ENCODE data around the gene SCT.

SCT gene

DNA sequence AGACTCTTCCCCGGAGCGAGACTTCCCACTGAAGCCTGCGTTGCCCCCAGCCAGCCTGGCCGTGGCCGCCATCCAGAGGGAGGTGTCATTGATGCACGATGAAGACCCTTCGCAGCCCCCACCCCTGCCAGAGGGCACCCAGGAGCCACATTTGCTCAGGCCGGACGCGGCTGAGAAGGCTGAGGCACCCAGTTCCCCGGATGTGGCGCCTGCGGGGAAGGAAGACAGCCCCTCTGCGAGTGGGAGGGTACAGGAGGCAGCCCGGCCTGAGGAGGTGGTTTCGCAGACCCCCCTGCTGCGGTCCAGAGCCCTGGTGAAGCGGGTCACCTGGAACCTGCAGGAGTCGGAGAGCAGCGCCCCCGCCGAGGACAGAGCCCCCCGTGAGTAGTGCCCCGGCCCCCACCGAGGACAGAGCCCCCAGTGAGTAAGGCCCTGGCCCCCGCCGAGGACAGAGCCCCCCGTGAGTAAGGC, 17.6 kb downstream of the SCT start:
- no peak for DNase-seq

DNA sequence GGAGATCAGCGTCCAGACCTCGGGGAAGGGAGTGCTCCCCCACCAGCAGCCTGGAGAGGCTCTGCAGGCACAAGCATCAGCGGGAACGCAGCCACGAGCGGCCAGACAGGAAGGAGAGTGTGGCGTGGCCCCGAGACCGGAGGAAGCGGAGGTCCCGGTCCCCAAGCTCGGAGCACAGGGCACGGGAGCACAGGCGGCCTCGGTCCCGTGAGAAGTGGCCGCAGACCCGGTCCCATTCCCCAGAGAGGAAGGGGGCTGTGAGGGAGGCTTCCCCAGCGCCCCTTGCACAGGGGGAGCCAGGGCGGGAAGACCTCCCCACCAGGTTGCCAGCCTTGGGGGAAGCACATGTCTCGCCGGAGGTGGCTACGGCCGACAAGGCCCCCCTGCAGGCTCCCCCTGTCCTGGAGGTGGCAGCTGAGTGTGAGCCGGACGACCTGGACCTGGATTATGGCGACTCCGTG, 18.2 kb downstream of the SCT start:
- no peak for DNase-seq

DNA sequence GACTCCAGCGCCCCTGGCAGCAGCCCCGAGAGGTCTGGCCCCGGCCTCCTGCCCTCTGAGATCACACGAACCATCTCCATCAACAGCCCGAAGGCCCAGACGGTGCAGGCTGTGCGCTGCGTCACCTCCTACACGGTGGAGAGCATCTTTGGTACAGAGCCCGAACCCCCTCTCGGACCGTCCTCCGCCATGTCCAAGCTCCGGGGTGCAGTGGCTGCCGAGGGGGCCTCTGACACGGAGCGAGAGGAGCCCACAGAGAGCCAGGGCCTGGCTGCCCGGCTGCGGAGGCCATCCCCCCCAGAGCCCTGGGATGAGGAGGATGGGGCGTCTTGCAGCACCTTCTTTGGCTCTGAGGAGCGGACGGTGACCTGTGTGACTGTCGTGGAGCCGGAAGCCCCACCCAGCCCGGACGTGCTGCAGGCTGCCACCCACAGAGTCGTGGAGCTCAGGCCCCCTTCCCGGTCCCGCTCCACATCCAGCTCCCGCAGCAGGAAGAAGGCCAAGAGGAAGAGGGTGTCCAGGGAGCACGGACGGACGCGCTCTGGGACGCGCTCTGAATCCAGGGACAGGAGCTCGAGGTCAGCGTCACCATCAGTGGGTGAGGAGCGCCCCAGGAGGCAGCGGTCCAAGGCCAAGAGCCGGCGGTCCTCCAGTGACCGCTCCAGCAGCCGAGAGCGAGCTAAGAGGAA, 18.9 kb downstream of the SCT start:
- no peak for DNase-seq

DNA sequence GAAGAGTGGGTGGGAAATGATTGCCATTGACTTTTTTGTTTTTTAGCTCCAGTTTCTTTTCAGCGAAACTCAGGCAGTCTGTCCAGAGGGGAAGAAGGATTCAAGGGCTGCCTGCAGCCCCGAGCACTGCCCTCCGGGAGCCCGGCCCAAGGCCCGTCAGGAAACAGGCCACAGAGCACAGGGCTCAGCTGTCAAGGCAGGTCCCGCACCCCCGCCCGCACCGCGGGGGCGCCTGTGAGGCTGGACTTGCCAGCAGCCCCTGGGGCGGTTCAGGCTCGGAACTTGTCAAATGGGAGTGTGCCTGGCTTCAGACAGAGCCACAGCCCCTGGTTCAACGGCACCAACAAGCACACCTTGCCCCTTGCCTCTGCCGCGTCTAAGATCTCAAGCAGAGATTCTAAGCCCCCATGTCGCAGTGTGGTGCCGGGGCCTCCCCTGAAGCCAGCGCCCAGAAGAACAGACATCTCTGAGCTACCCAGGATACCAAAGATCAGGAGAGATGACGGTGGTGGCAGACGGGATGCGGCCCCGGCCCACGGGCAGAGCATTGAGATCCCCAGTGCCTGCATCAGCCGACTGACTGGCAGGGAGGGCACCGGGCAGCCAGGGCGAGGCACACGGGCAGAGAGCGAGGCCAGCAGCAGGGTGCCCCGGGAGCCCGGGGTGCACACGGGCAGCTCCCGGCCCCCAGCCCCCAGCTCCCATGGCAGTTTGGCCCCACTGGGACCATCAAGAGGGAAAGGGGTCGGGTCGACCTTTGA, 19.8 kb downstream of the SCT start:
- no peak for DNase-seq

DNA sequence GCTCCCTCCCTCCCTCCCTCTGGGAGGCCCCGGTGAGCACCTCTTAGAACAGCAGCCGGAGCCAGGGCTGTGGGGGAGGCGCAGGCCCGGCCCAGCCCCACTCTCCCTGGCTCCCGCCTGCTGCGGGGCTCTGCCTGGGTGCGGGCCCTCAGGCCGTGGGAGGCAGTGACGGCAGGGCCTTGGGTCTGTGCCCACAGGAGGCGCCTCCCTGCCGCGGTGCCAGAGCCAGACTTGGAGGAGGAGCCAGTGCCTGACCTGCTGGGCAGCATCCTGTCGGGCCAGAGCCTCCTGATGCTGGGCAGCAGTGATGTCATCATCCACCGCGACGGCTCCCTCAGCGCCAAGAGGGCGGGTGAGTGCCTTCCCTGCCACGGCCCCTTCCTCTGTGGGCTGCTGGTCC, 20.7 kb downstream of the SCT start:
- DNase-seq, result no peak

DNA sequence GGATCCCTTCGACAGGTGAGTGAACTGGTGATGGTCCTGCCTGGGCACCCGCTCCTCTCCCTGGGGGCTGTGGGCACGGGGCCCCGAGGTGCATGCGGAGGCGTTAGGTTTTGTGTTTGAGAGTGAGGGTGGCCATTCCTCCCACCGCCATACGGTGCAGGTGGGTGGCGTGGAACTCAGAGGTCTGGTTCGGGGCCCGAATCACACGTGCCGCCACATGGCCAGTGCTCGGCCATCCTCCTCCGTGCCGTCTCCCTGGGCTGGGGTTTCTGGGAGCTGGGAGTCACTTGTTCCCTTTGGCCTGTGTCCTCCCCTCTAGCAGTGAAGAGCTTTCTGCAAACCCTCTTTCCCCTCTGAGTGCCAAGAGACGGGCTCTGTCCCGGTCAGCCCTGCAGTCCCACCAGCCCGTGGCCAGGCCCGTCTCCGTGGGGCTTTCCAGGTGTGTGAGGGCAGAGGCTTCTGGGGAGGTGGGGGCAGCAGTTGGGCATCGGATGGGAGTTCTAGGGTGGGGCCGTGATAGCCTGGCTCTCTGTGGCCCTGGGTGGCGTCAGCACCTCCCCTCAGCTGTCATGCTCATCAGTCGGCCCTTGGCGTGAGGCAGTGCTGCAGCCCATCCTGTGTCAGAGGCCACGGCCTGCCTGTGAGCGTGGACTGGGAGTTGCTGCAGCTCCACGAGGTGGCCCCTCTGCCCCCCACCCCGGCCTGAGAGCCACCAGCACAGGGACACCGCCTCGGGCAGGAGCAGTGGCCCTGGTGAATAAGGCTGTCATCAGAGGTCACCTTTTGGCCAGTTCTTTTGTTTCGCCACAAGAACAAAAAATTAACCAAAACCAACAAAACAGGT, 21.5 kb downstream of the SCT start:
- no peak for DNase-seq

DNA sequence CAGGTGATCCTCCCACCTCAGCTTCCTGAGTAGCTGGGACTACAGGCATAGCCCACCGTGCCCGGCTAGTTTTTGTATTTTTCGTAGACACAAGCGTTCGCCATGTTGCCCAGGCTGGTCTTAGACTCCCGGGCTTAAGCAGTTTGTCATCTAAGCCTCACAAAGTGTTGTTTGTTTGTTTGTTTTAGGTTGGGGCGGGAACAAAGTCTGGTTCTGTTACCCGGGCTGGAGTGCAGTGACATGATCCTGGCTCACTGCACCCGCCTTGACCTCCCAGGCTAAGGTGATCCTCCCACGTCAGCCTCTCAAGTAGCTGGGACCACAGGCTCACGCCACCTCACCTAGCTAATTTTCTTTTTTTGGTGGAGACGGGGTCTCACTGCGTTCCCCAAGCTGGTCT, 23.8 kb downstream of the SCT start:
- DNase-seq, result no peak

DNA sequence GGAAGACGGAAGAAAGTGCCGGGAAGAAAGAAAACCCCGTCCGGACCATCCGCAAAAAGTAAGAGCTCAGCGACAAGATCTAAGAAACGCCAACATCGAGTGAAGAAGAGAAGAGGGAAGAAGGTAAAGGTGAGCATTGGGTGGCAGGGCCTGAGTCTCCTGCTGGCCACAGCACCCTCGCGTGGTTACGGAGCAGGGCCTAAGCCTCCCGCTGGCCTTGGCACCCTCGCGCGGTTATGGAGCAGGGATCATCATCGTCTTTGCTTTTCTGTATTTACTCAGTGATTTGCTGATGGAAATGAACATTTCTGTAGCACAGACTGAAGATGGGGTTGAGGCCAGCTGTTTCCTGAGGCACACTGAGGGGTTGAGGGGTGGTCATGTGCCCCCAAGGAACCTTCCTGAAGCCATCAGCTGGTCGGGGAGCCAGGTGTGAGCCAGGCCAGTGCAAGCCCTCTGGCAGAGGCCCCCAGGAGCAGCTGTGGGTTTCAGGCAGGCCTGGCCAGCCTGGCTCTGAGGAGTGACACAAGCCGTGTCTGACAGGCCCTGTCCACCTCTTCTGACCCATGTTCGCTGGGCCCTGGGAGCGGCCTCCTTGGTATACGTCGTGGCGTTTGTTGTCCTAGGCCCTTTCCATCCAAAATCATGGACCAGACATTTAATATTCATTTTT, 25.3 kb downstream of the SCT start:
- DNase-seq, result no peak

DNA sequence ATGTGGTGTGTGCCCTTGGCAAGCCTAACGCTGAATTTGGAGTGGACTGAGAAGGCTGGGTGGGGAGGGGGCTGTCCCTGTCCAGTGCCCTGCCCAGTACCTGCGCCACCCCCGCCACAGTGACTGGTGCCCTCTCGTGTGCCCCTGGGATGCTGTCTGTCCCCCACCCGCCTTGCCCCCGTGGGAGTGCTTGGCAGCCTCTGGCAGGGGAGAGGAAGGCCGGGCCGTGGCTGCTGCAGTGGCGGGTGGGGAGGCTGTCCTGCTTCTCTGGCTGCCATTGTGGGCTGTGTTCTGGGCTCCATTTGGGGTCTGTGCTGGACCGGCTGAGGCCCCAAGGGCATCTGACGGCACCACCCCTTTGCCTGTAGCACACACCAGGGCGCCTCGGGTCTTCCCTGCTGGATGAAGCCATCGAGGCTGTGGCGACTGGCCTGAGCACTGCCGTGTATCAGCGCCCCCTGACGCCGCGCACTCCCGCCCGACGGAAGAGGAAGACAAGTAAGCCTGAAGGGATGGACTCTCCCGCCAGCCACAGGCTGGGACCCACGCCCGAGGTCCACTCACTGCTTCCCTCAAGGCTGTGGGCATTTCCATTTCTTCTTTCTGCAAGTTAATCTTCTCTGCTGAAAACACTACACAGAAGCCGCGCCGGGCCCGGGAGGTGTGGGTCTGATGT, 28.8 kb downstream of the SCT start:
- DNase-seq, result no peak

DNA sequence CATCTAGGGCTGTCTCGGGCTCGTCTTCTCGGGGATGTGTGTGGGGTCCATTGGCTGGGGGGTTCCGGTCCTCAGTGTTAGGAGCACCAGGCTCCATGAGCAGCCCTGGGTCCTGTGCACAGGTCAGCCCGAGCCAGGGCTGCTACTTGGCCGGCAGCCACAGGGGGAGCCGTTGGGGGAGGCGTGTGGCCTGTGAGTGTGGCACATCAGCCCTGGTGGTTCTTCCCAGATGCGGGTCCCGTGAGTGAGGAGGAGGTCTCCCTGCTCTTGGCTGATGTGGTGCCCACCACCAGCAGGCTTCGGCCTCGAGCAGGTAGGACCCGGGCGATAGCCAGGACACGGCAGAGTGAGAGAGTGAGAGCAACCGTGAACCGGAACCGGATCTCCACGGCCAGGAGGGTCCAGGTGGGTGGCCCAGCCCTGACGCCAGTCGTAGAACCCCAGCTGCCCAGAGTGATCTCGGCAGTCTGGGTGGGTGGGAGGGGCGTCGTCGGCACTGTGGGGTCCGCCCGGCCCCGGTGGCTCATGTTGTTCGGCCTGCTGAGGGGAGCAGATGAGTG, 29.7 kb downstream of the SCT start:
- DNase-seq, result no peak

DNA sequence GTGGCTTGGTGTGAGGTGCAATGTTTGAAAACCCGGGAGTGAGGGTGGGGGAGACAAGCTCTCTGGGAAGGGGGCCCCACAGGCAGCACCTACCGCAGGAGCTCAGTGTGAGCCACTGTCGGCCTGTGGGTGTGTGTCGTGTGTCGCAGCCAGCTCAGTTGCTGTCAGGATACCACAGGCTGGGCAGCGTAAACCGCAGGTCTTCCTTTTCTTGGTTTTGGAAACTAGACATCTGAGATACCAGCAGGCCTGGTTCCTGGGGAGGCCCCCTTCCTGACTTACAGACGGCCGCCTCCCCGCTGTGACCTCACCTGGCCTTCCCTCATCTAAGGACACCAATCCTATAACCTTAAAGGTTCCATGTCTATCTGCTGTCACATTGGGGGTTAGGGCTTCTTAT, 30.6 kb downstream of the SCT start:
- DNase-seq, result peak in 2 of 5 experiments; percentile 21 to 37

DNA sequence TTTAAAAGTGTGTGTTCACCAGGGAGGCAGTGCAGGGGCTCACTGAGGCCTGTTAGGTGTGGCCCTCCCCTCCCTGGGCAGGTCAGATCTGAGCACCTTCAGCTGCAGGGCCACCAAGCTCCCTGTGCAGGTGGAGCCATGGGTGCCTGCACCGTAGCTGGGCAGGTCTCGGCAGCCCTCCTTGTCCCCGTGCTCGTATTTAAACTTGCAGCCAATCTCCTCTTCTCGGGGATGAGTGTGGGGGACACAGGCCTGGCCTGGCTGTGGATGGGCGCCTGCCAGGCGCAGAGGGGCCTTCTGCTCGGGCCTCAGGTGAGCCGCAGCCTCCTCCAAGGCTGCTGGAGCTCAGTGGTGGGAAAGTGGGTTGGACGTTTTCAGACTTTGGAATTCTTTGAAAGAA, 31.6 kb downstream of the SCT start:
- no peak for DNase-seq

DNA sequence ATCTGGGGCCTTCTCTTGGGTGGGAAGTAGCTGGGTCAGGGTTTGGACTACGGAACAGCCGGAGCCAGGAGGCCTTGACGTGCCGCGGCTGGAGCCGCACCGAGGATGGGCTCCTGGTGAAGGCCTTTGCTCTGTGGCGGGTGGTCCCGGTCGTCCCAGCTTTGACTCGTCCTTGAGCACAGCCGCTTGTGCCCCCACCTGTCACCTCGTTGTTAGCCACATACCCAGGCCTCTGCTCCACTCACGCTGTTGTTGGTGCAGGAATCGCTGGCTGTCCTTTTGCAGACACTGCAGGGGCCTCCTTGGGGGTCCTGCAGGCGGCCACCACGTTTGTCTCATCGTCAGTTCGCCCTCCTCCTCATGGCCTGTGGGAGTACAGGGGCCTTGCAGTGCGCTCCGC, 33.6 kb downstream of the SCT start:
- no peak for DNase-seq

DNA sequence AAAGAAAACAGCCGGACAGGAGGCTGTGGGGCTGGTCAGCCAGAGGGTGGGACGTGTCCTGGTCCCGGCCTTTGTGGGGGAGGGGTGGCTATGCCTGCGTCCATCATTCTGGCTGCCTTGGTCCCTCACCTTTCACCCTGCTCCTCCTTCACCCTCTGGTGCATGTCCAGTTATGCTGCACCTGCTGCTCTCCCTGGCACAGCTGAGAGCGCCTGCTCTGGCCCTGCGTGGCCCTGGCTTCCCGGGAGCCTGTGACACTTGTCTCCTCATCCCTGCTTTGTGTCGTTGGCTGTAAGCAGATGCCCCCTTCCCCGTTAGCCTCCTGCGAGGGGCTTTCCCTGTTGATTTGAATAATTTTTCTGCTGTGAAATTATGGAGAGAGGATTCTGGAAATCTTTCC, 34.1 kb downstream of the SCT start:
- DNase-seq, result no peak

DNA sequence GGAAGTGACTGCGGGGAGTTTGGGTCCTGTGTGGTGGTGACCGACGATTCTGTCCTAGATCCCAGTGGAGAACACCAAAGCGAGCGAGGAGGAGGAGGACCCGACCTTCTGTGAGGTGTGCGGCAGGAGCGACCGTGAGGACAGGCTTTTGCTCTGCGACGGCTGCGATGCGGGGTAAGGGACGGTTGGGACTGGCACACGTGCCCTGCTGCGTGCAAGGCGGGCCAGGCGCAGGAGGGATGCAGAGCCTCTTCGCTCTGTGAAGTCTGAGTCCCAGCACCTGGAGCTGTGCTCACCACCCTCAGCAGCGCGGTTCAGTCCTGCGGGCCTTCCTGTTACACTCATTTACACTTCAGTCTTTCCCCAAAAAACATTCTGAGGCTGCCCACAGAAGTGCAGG, 34.5 kb downstream of the SCT start:
- DNase-seq, result no peak

DNA sequence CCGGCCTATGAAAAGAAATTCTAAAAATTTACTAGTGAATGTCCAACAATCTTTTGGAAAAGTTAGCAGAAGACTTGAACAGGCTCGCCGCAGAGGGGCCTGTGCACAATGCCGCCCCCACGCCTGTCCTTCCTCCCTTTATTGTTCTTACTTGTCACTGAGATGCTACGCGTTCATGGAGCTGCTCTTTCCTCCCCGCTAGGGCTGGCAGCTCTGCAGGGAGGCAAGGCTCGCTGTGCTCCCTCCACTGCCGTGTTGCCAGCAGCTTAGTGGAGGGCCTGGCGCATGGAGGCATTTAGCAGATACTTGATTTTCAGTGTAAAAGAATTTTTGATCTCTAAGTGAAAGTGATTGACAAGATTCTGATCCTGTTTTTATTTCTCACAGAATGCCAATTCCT, 36.0 kb downstream of the SCT start:
- no peak for DNase-seq

DNA sequence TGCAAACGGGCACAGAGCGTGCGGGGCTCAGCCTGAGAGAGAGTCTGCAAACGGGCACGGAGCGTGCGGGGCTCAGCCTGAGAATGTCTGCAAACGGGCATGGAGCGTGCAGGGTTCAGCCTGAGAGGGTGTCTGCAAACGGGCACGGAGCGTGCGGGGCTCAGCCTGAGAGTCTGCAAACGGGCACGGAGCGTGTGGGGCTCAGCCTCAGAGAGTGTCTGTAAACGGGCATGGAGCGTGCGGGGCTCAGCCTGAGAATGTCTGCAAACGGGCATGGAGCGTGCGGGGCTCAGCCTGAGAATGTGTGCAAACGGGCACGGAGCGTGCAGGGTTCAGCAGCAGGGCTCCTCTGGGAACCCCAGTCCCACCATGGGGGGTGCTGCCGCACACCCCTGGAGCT, 37.2 kb downstream of the SCT start:
- no peak for DNase-seq

DNA sequence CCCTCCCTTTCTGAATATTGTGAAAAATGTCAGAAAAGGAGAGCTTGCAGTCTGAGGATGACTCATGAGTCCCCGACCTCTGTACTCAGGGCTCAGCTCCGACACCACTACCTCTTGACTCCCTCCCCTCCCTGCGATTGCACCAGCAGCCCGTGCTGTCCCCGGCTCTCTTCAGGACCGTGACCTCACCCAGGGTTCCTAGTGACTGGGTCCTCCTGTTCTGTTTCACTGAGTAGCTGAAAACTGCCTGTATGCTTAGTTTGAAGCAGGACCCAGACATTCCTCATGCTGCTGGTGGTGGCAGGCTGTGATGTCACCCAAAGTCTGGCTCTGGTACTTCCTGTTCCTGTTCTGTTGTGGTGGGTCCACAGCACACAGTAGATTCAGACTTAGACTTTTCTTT, 39.0 kb downstream of the SCT start:
- DNase-seq, result peak in 2 of 5 experiments; percentile 71 to 81

DNA sequence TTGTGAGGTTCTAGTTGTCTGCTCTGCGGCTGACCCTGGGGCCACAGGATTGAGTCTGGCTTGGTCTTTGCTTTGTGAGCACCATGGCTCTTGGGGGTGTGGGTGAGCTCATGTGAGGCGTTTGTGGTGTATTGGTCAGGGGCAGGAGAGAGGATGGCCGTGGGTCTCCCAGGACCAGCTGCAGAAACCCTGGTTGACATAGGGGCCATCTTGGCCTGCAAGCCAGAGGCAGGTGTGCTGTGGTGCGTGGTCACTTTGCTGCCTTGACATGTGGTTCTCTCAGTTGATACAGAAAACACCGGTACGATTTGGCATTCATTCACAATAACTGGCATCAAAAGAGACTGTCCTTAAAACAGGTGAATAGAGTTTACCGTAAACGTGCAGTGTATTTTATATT, 39.4 kb downstream of the SCT start:
- DNase-seq, result no peak

DNA sequence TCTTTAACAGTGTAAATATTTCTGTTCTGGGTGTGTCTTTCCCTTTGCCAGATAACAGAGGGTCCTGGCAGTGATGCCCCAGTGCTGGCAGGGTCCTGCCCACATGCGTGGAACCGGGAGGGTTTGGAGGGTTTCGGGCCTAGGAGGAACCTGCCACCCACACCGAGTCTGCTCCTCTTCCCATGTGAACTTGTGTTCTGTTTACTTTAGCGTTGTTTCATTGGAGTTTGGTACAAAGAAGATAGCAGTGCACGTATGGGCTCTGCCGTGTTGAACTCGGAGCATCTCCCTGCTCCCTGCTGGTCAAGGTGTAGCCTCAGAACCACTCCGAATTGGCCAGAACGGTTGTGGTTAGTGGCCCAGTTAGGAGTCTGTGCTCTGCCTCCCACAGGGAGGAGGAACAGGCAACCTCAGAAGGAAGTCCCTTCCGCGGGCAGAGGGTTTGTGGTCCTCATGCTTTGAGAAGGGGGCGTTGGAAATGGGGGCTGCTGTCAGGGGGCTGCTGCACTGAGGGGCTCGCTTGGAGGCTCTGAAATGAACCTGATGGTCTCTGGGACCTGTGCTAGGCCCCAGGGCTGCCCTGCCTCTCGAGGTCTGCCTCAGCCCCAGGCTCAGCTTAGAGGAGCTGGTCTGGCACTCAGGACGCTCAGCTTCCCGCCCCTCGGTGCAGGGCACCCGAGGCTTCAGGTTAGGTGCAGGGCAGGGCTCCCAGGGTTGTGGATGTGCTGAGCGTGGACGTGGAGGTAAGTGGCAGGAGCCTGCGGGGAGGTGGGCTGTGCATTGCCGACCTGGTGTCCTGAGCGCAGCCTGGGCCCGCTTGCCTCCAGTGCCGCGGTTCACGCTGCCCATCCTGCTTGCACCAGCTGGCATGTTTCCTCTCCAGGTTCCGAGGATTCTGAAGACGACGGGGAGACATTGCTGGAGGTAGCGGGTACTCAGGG, 40.3 kb downstream of the SCT start:
- DNase-seq, result no peak

DNA sequence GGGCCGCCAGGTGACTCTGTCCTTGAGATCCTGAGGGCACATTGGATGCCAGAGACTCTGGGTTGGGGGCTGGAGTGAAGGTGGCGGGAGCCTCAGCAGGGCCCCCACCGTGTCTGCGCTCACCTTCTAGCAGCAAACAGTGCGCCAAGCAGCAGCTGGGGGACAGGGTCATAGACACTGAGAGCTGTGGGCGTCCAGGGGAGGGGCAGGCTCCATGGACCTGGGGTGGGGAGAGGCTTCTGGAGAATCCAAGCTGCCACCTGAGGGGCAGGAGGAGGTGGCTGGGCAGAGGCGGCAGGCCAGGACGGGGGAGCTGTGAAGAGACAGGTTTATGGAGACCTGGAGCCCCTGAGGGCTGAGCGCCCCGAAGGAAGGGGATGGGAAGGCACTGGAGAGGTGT, 42.7 kb downstream of the SCT start:
- DNase-seq, result no peak

All from T-helper 2 cell (primary cell).